ENCODE results near the gene CHMP4B.

Gene CHMP4B, protein sequence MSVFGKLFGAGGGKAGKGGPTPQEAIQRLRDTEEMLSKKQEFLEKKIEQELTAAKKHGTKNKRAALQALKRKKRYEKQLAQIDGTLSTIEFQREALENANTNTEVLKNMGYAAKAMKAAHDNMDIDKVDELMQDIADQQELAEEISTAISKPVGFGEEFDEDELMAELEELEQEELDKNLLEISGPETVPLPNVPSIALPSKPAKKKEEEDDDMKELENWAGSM

DNA sequence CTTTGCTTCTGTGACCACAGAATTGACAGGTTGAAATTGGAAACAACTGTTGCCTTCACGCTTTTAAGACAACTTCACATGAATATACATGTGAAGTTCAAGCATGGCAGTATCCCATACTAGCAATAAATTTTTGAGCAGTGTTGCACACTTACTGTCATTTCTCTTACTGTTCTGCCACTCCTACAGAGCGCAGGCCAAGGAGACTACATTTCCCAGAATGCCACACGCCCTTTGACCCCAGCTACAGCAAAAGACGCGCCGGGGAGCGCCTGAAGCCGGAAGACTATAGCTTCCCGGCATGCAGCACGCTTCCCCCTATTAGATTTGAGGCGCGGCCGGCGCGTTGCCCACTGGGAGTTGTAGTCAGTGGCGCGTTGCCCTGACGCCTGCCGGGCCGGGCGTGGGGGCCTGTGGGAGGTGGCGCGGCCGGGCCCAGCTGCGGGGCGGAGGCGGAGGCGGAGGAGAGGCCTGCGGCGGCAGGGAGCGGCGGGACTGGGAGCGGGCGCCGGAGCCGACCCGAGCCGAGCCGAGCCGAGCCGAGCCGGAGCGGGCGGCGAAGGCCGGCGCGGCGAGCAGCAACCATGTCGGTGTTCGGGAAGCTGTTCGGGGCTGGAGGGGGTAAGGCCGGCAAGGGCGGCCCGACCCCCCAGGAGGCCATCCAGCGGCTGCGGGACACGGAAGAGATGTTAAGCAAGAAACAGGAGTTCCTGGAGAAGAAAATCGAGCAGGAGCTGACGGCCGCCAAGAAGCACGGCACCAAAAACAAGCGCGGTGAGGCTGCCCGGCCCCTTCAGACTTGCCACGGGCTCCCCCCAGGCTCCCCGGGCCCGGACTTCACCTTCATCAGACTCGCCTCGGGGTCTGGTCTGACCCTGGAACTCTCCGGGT is at the start of gene CHMP4B:
Gene CHMP4B, plus strand, starts transcription at position 464 of the 891 bp plus-strand sequence. Its CDS starts 121 bp downstream, at position 585.
- peak within 1 kb of the TSS; percentile 95 to 98 for H3K4me3 ChIP-seq (ENCODE audit: low read depth in 1 of 2, low read length in 2 of 2)
- H3K36me3 ChIP-seq (ENCODE audit: control insufficient read depth in 1 of 2, insufficient read depth in 2 of 2, low read length in 2 of 2): peaks cover 5 to 9% of the 10 kb centered on the region in 2 donors
- H3K9ac ChIP-seq (ENCODE audit: low read depth in 1 of 2, low read length in 2 of 2): peak within 1 kb of the TSS; percentile 99
- H3K9me3 ChIP-seq (ENCODE audit: control insufficient read depth in 1 of 2, low read length in 2 of 2): no peaks in the 10 kb centered on the region
- H3K27me3 ChIP-seq (ENCODE audit: control insufficient read depth in 1 of 2, insufficient read depth in 2 of 2, low read length in 2 of 2): no peaks in the 10 kb centered on the region
- peaks cover 32 to 40% of the 10 kb centered on the region in 2 donors for H3K4me1 ChIP-seq (ENCODE audit: control insufficient read depth in 1 of 2, insufficient read depth in 2 of 2, low read length in 2 of 2)
- H3K27ac ChIP-seq (ENCODE audit: low read depth, low read length): peak within 1 kb of the TSS; percentile 91

DNA sequence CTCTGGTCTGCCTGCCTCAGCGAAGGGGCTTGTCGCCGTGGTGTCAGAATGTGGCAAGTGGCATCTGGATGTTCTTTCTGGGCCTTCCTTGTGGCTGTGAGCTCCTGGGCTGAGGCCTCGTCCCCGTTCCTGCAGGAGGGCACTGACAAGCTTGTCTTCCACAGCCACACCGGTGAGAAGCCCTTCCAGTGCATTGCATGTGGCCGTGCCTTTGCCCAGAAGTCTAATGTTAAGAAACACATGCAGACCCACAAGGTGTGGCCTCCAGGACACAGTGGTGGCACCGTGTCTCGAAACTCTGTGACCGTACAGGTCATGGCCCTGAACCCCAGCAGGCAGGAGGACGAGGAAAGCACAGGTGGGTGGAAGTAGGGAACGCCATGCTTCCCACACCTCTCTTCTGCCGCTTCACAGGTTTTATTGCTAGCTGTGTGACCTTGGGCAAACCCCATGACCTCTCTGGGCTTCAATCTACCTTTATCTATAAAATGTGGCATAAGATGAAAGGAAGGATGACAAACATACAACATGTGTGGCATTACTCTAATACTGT is 49.4 kb upstream of the CHMP4B start:
- no peak overlapping the region for H3K27ac ChIP-seq (ENCODE audit: low read depth, low read length)
- peaks cover 5 to 7% of the 10 kb centered on the region in 2 donors for H3K9me3 ChIP-seq (ENCODE audit: control insufficient read depth in 1 of 2, low read length in 2 of 2)
- no peaks in the 10 kb centered on the region for H3K4me1 ChIP-seq (ENCODE audit: control insufficient read depth in 1 of 2, insufficient read depth in 2 of 2, low read length in 2 of 2)
- no peaks in the 10 kb centered on the region for H3K27me3 ChIP-seq (ENCODE audit: control insufficient read depth in 1 of 2, insufficient read depth in 2 of 2, low read length in 2 of 2)
- H3K4me3 ChIP-seq (ENCODE audit: low read depth in 1 of 2, low read length in 2 of 2): no peak overlapping the region
- H3K9ac ChIP-seq (ENCODE audit: low read depth in 1 of 2, low read length in 2 of 2): no peak overlapping the region
- peaks cover 0 to 21% of the 10 kb centered on the region in 2 donors for H3K36me3 ChIP-seq (ENCODE audit: control insufficient read depth in 1 of 2, insufficient read depth in 2 of 2, low read length in 2 of 2)

DNA sequence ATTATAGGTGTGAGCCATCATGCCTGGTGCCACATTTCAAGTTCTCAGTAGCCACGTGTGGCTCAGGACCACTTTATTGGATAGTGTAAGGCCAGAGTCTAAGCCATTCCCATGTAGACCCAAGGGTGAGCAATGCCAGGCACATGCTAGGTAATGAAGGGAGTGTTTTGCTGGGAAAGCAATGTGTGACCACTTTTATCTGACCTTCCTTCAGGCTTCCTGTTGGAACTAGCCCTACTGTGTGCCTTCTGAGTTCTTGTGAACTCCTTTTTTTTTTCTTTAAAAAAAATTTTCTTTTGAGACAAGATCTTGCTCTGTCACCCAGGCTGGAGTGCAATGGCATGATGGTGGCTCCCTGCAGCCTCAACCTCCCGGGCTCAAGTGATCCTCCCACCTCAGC is 46.0 kb upstream of the CHMP4B start:
- Histone ChIP-seq H3K9ac (ENCODE audit: low read depth in 1 of 2, low read length in 2 of 2) (no peak overlapping the region), H3K27ac (ENCODE audit: low read depth, low read length) (no peak overlapping the region), H3K36me3 (ENCODE audit: control insufficient read depth in 1 of 2, insufficient read depth in 2 of 2, low read length in 2 of 2) (peaks cover 5 to 17% of the 10 kb centered on the region in 2 donors), H3K4me1 (ENCODE audit: control insufficient read depth in 1 of 2, insufficient read depth in 2 of 2, low read length in 2 of 2) (no peaks in the 10 kb centered on the region), H3K4me3 (ENCODE audit: low read depth in 1 of 2, low read length in 2 of 2) (no peak overlapping the region), H3K9me3 (ENCODE audit: control insufficient read depth in 1 of 2, low read length in 2 of 2) (no peaks in the 10 kb centered on the region), H3K27me3 (ENCODE audit: control insufficient read depth in 1 of 2, insufficient read depth in 2 of 2, low read length in 2 of 2) (no peaks in the 10 kb centered on the region)

DNA sequence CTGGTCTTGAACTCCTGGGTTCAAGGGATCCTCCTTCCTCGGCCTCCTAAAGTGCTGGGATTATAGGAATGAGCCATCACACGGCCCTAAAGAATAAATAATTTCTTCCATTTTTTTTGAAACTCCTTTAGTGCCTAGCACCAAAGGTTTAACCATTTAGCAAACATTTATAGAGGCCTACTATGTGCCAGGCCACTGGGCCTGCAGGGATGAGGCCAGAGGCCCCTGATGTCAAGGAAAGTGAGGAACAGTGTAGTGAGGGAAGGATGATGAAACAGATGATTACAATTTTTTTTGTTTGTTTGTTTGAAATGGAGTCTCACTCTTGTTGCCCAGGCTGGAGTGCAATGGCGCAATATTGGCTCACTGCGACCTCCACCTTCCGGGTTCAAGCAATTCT is 45.6 kb upstream of the CHMP4B start:
- no peak overlapping the region for H3K4me3 ChIP-seq (ENCODE audit: low read depth in 1 of 2, low read length in 2 of 2)
- H3K4me1 ChIP-seq (ENCODE audit: control insufficient read depth in 1 of 2, insufficient read depth in 2 of 2, low read length in 2 of 2): no peaks in the 10 kb centered on the region
- peaks cover 5 to 17% of the 10 kb centered on the region in 2 donors for H3K36me3 ChIP-seq (ENCODE audit: control insufficient read depth in 1 of 2, insufficient read depth in 2 of 2, low read length in 2 of 2)
- H3K27me3 ChIP-seq (ENCODE audit: control insufficient read depth in 1 of 2, insufficient read depth in 2 of 2, low read length in 2 of 2): no peaks in the 10 kb centered on the region
- no peaks in the 10 kb centered on the region for H3K9me3 ChIP-seq (ENCODE audit: control insufficient read depth in 1 of 2, low read length in 2 of 2)
- H3K27ac ChIP-seq (ENCODE audit: low read depth, low read length): no peak overlapping the region
- no peak overlapping the region for H3K9ac ChIP-seq (ENCODE audit: low read depth in 1 of 2, low read length in 2 of 2)

DNA sequence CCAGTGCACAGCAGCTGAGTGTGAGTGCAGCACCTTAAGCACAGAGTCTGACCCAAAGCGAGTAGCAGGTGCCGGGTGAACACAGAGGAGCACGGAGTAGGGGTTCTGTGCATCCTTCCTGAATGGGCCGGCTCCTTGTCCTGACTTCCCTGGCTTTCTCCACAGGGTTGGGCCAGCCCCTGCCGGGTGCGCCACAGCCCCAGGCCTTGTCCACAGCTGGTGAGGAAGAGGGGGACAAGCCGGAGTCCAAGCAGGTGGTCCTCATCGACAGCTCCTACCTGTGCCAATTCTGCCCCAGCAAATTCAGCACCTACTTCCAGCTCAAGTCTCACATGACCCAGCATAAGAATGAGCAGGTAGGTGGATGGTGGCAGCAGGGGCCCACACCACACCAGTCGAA is 44.5 kb upstream of the CHMP4B start:
- no peaks in the 10 kb centered on the region for H3K4me1 ChIP-seq (ENCODE audit: control insufficient read depth in 1 of 2, insufficient read depth in 2 of 2, low read length in 2 of 2)
- no peak overlapping the region for H3K9ac ChIP-seq (ENCODE audit: low read depth in 1 of 2, low read length in 2 of 2)
- H3K4me3 ChIP-seq (ENCODE audit: low read depth in 1 of 2, low read length in 2 of 2): no peak overlapping the region
- H3K9me3 ChIP-seq (ENCODE audit: control insufficient read depth in 1 of 2, low read length in 2 of 2): no peaks in the 10 kb centered on the region
- no peaks in the 10 kb centered on the region for H3K27me3 ChIP-seq (ENCODE audit: control insufficient read depth in 1 of 2, insufficient read depth in 2 of 2, low read length in 2 of 2)
- H3K27ac ChIP-seq (ENCODE audit: low read depth, low read length): no peak overlapping the region
- H3K36me3 ChIP-seq (ENCODE audit: control insufficient read depth in 1 of 2, insufficient read depth in 2 of 2, low read length in 2 of 2): peaks cover 5 to 17% of the 10 kb centered on the region in 2 donors

DNA sequence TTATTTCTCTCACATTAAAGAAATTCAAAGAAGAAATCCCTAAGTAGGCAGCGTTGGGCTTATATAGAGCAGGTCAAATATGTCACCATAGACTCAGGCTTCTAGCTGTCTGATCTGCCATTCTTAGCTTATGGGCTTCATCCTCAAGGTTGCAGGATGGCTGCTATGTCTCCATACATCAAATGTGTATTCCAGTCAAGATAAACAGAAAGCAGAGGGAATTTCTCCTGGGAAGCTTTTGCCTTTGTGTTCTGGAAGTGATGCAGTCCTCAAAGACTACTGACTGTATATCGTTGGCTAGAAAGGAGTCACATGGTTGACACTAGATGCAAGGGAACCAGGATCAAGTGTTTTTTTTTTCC is 43.4 kb upstream of the CHMP4B start:
- H3K9ac ChIP-seq (ENCODE audit: low read depth in 1 of 2, low read length in 2 of 2): no peak overlapping the region
- no peaks in the 10 kb centered on the region for H3K9me3 ChIP-seq (ENCODE audit: control insufficient read depth in 1 of 2, low read length in 2 of 2)
- H3K36me3 ChIP-seq (ENCODE audit: control insufficient read depth in 1 of 2, insufficient read depth in 2 of 2, low read length in 2 of 2): peaks cover 12 to 14% of the 10 kb centered on the region in 2 donors
- H3K27me3 ChIP-seq (ENCODE audit: control insufficient read depth in 1 of 2, insufficient read depth in 2 of 2, low read length in 2 of 2): no peaks in the 10 kb centered on the region
- no peak overlapping the region for H3K4me3 ChIP-seq (ENCODE audit: low read depth in 1 of 2, low read length in 2 of 2)
- H3K4me1 ChIP-seq (ENCODE audit: control insufficient read depth in 1 of 2, insufficient read depth in 2 of 2, low read length in 2 of 2): no peaks in the 10 kb centered on the region
- H3K27ac ChIP-seq (ENCODE audit: low read depth, low read length): no peak overlapping the region

DNA sequence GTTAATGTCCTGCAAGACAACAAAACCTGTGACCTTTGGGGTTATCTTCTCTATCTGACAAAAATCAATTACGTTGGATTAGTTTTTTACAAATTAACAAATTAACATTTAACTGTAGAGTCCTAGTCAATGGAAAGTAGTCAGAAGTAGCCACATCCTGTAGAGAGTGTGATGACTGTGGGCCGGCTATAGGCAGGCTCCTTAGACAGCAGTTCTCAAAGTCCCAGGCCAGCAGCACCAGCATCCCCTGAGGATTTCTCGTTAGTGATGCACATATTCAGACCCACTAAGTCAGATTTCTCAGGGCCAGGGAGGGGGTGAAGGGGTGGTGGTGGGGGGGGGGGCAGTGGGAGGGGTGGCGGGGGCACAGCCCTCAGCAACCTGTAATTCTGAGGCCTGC is 42.1 kb upstream of the CHMP4B start:
- peaks cover 12 to 21% of the 10 kb centered on the region in 2 donors for H3K36me3 ChIP-seq (ENCODE audit: control insufficient read depth in 1 of 2, insufficient read depth in 2 of 2, low read length in 2 of 2)
- no peak overlapping the region for H3K4me3 ChIP-seq (ENCODE audit: low read depth in 1 of 2, low read length in 2 of 2)
- no peaks in the 10 kb centered on the region for H3K4me1 ChIP-seq (ENCODE audit: control insufficient read depth in 1 of 2, insufficient read depth in 2 of 2, low read length in 2 of 2)
- no peak overlapping the region for H3K27ac ChIP-seq (ENCODE audit: low read depth, low read length)
- H3K27me3 ChIP-seq (ENCODE audit: control insufficient read depth in 1 of 2, insufficient read depth in 2 of 2, low read length in 2 of 2): no peaks in the 10 kb centered on the region
- H3K9me3 ChIP-seq (ENCODE audit: control insufficient read depth in 1 of 2, low read length in 2 of 2): no peaks in the 10 kb centered on the region
- no peak overlapping the region for H3K9ac ChIP-seq (ENCODE audit: low read depth in 1 of 2, low read length in 2 of 2)

DNA sequence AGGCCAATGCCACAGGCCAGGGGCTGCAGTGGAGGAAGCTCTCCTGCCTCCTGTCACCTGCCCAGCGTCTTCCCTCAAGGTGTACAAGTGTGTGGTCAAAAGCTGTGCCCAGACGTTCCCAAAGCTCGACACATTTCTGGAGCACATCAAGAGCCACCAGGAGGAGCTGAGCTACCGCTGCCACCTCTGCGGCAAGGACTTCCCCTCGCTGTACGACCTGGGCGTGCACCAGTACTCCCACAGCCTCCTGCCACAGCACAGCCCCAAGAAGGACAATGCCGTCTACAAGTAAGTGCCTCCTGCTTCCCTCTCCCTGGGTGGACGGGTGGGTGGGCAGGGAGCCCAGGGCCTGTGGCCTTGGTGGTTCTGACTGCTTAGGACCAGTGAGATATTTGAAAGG is 41.1 kb upstream of the CHMP4B start:
- Histone ChIP-seq H3K36me3 (ENCODE audit: control insufficient read depth in 1 of 2, insufficient read depth in 2 of 2, low read length in 2 of 2) (peaks cover 12 to 21% of the 10 kb centered on the region in 2 donors), H3K9ac (ENCODE audit: low read depth in 1 of 2, low read length in 2 of 2) (no peak overlapping the region), H3K9me3 (ENCODE audit: control insufficient read depth in 1 of 2, low read length in 2 of 2) (no peaks in the 10 kb centered on the region), H3K27me3 (ENCODE audit: control insufficient read depth in 1 of 2, insufficient read depth in 2 of 2, low read length in 2 of 2) (no peaks in the 10 kb centered on the region), H3K27ac (ENCODE audit: low read depth, low read length) (no peak overlapping the region), H3K4me3 (ENCODE audit: low read depth in 1 of 2, low read length in 2 of 2) (no peak overlapping the region), H3K4me1 (ENCODE audit: control insufficient read depth in 1 of 2, insufficient read depth in 2 of 2, low read length in 2 of 2) (no peaks in the 10 kb centered on the region)

DNA sequence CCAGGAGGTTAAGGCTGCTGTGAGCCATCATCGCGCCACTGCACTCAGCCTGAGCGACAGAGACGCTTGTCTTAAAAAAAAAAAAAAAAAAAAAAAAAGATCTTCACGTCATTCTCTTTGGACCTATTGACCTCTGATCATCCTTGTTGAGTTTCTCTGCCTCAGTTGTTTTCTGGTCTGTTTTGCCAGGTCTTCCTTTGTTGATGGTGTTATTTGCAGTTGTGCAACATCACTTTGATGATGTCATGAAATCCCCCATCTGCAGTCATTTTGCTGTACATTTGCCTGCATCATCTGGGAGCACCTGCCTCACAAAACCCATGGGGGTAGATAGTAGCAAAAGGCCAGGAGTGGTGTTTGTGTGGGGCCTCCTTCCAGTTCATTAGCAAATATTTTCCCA is 39.2 kb upstream of the CHMP4B start:
- Histone ChIP-seq H3K4me1 (ENCODE audit: control insufficient read depth in 1 of 2, insufficient read depth in 2 of 2, low read length in 2 of 2) (no peaks in the 10 kb centered on the region), H3K9ac (ENCODE audit: low read depth in 1 of 2, low read length in 2 of 2) (no peak overlapping the region), H3K9me3 (ENCODE audit: control insufficient read depth in 1 of 2, low read length in 2 of 2) (no peaks in the 10 kb centered on the region), H3K27me3 (ENCODE audit: control insufficient read depth in 1 of 2, insufficient read depth in 2 of 2, low read length in 2 of 2) (no peaks in the 10 kb centered on the region), H3K36me3 (ENCODE audit: control insufficient read depth in 1 of 2, insufficient read depth in 2 of 2, low read length in 2 of 2) (peaks cover 12 to 15% of the 10 kb centered on the region in 2 donors), H3K27ac (ENCODE audit: low read depth, low read length) (no peak overlapping the region), H3K4me3 (ENCODE audit: low read depth in 1 of 2, low read length in 2 of 2) (no peak overlapping the region)

DNA sequence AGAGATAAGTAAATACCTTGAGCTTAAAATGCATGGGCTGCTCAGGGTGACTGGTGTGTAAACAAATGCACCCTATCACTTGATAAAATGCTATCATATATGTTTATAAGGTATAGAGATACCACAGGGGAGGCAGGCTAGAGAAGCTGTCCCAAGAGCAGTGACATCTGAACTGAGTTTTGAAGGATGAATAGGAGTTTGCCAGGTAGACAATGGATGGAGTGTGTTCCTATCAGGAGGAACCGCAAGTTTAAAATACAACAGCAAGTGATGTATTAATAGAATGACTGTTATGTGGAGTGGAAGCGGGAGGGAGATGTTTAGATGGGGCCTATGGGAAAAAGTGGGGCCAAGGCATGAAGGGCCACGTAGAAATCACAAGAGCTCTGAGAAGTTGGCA is 38.7 kb upstream of the CHMP4B start:
- H3K36me3 ChIP-seq (ENCODE audit: control insufficient read depth in 1 of 2, insufficient read depth in 2 of 2, low read length in 2 of 2): peaks cover 11 to 12% of the 10 kb centered on the region in 2 donors
- H3K27ac ChIP-seq (ENCODE audit: low read depth, low read length): no peak overlapping the region
- H3K4me3 ChIP-seq (ENCODE audit: low read depth in 1 of 2, low read length in 2 of 2): no peak overlapping the region
- H3K27me3 ChIP-seq (ENCODE audit: control insufficient read depth in 1 of 2, insufficient read depth in 2 of 2, low read length in 2 of 2): no peaks in the 10 kb centered on the region
- no peaks in the 10 kb centered on the region for H3K4me1 ChIP-seq (ENCODE audit: control insufficient read depth in 1 of 2, insufficient read depth in 2 of 2, low read length in 2 of 2)
- no peak overlapping the region for H3K9ac ChIP-seq (ENCODE audit: low read depth in 1 of 2, low read length in 2 of 2)
- no peaks in the 10 kb centered on the region for H3K9me3 ChIP-seq (ENCODE audit: control insufficient read depth in 1 of 2, low read length in 2 of 2)
